ENCODE measurements around the gene DNAL1.

DNA sequence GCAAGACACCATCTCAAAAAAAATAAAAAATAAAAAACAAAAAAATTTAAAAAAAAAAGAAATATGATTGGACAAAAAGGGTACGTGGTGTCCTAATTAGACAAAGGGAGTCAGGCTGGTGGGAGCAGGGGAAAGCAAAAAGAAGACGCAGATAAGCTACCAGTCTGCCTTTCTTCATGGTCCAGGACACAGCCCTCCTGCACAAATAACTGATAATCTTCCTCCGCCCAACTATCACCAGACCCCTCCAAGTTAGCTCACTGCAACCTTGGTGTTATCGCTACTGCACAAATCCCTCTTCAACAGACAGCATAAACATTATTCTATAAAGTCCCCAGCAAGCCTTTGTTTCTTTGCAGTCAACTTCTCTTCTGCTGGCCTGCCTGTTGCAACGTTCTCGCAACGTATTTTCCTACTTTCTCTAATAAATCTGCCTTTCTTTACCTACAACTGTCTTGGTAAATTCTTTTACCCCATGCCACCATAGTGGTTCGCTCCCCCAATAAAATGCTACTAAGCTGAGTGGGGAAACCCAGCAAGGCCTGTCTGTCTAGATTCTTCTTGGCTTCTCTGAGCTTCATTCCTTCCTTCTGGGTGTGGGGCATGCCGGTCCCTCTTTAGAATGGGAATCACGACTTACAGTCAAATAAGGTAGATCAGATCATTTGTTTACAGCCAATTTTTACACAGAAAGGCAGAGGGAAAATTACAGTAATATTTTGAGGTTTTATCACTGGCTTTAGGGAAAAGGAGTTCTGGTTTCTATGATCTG, 14.6 kb upstream of the DNAL1 start:
- TF ChIP-seq EZH2phosphoT487 (IDR thresholded peaks at IDR 0.05), result no peak
- TF ChIP-seq, protein P1, sequence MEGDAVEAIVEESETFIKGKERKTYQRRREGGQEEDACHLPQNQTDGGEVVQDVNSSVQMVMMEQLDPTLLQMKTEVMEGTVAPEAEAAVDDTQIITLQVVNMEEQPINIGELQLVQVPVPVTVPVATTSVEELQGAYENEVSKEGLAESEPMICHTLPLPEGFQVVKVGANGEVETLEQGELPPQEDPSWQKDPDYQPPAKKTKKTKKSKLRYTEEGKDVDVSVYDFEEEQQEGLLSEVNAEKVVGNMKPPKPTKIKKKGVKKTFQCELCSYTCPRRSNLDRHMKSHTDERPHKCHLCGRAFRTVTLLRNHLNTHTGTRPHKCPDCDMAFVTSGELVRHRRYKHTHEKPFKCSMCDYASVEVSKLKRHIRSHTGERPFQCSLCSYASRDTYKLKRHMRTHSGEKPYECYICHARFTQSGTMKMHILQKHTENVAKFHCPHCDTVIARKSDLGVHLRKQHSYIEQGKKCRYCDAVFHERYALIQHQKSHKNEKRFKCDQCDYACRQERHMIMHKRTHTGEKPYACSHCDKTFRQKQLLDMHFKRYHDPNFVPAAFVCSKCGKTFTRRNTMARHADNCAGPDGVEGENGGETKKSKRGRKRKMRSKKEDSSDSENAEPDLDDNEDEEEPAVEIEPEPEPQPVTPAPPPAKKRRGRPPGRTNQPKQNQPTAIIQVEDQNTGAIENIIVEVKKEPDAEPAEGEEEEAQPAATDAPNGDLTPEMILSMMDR (IDR thresholded peaks at IDR 0.05), result no peak
